Activated B cell treated with CpG ODN at 0.5 μM for 24 hours (primary cell): ENCODE measurements around the gene BHLHE23. TPM values are rescaled to one million over a fixed set of nuclear protein-coding genes. Genes with fewer than 3 reads are reported as not detected.

ENCODE experiments used
- ATAC-seq: fragments of 200-7000 bp; cut with Tn5 transposase; one replicate; pipeline ENCODE4 v1.10.0; 2021; ENCODE audit warnings: low read depth, mild to moderate bottlenecking, moderate library complexity
- CTCF ChIA-PET: fragments of 350-600 bp; sonication (Branson Sonifier 250); formaldehyde crosslinking; loops from one replicate; lab custom pipeline; 2021; ENCODE audit warnings: antibody characterized with exemption; lab: Charles Lee
- POLR2A ChIA-PET: fragments of 350-600 bp; sonication (Branson Sonifier 250); formaldehyde crosslinking; loops from one replicate; lab custom pipeline; 2021; ENCODE audit warnings: antibody characterized with exemption; lab: Charles Lee
- DNase-seq: peaks from one replicate; pipeline ENCODE4 v3.0.0; 2022
- H3K27ac Mint-ChIP-seq: one replicate; pipeline ENCODE4 v1.8.0; 2020; ENCODE audit warnings: mixed read lengths
- H3K27me3 Mint-ChIP-seq: one replicate; pipeline ENCODE4 v1.8.0; 2021; ENCODE audit warnings: mixed read lengths
- H3K36me3 Mint-ChIP-seq: one replicate; pipeline ENCODE4 v1.8.0; 2021; ENCODE audit warnings: low read depth, mixed read lengths
- H3K4me1 Mint-ChIP-seq: one replicate; pipeline ENCODE4 v1.8.0; 2021; ENCODE audit warnings: mixed read lengths
- H3K4me3 Mint-ChIP-seq: one replicate; pipeline ENCODE4 v1.8.0; 2020; ENCODE audit warnings: mild to moderate bottlenecking, mixed read lengths
- H3K9me3 Mint-ChIP-seq: one replicate; pipeline ENCODE4 v1.8.0; 2020; ENCODE audit warnings: mixed read lengths
- CTCF ChIP-seq: fragments of 200-600 bp; IDR thresholded peaks from one replicate; pipeline ENCODE4 v1.8.0; 2022; ENCODE audit warnings: antibody characterized with exemption, mild to moderate bottlenecking
- intact Hi-C: fragments of 100-400 bp; cut with micrococcal nuclease; formaldehyde crosslinking; loops from one replicate; pipeline ENCODE4 v1.15.1; 2024
- total RNA-seq: library from RNA; stranded (reverse); gene quantifications from 2 replicates; pipeline ENCODE4 v1.2.3, GENCODE V29; 2022

The BHLHE23 gene
- total RNA-seq, 1 donor from 2014 or later, result not detected

DNA sequence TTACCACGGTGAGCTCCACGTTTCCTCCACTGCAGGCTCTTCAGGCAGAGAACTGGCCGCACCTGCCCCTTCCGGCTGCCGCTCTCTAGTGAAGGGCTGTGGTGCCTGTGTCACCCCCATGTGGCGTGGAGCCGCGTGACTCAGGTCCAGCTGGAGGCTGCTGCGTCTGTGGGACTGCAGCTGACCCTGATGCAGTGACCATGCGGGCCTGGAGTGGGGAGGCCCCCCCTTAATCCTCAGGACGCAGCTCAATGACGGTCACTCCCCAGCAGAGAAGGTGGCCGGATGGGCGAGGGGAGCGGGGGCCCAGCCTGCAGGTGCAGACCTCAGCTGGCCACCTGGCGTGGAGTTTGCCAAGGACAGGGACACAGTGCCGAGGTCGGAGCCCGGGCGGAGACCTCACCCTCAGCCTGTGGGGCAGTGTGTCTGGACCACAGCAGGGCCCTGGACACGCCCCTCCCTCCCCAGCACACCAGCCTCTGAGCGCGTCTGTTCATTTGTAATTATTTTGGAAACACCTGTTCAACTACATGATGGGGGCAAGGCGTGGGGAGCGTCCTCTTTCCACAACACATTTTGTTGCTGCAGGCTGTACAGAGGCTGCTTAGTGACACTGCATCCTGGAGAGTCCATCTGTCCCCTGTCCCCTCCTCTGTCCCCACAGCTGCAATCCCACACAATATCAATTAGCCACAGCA, 10.7 kb downstream of the BHLHE23 start:
- intact Hi-C loops, result no loop called here
- TF ChIP-seq CTCF, result no peak
- ChIA-PET POLR2A (no interaction called here), CTCF (no interaction called here)
- ATAC-seq, result no peak
- Mint-ChIP-seq H3K4me3 (no peak overlapping the region), H3K27me3 (peaks cover 63% of the 10 kb centered on the region), H3K27ac (no peak overlapping the region), H3K36me3 (no peaks in the 10 kb centered on the region), H3K4me1 (no peaks in the 10 kb centered on the region), H3K9me3 (no peaks in the 10 kb centered on the region)
- no peak for DNase-seq

DNA sequence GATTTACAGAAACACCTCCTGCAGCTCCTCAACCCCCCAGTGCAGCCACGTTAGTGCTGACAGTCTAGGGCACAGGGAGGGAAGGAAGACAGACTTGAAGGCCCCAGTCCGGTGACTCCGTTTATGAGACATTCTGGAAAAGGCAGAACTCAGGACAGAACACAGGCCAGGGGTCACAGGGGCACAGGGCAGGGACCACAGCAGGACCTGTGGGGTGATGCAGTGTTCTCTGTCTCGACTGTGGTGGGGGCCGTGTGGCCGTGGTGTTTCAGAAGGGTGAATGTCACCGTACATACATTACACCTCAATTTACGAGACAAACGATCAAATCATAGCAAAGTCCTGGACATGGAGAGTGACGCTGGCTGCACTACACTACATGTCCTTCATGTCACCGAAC, 11.3 kb downstream of the BHLHE23 start:
- intact Hi-C loops, result no loop called here
- POLR2A ChIA-PET, result no interaction called here
- H3K36me3 Mint-ChIP-seq, result no peaks in the 10 kb centered on the region
- no peaks in the 10 kb centered on the region for H3K9me3 Mint-ChIP-seq
- ATAC-seq, result no peak
- DNase-seq, result no peak
- no peaks in the 10 kb centered on the region for H3K4me1 Mint-ChIP-seq
- no peak for TF ChIP-seq CTCF
- CTCF ChIA-PET, result no interaction called here
- no peak overlapping the region for H3K27ac Mint-ChIP-seq
- H3K4me3 Mint-ChIP-seq, result no peak overlapping the region
- peaks cover 61% of the 10 kb centered on the region for H3K27me3 Mint-ChIP-seq

- Mint-ChIP-seq H3K27ac (no peak overlapping the region), H3K9me3 (no peaks in the 10 kb centered on the region), H3K36me3 (no peaks in the 10 kb centered on the region), H3K4me1 (no peaks in the 10 kb centered on the region), H3K4me3 (no peak overlapping the region), H3K27me3 (peaks cover 55% of the 10 kb centered on the region)
- intact Hi-C loops, result no loop called here
- ChIA-PET CTCF (no interaction called here), POLR2A (no interaction called here)
- ATAC-seq, result no peak
- TF ChIP-seq CTCF, result no peak
- DNase-seq, result no peak
Measured at GRCh38 chr20:62994869-62995281, 11.9 kb downstream of the BHLHE23 start.

- H3K4me1 Mint-ChIP-seq, result peaks cover 6% of the 10 kb centered on the region
- POLR2A ChIA-PET, result no interaction called here
- no peak overlapping the region for H3K4me3 Mint-ChIP-seq
- no peaks in the 10 kb centered on the region for H3K9me3 Mint-ChIP-seq
- no peaks in the 10 kb centered on the region for H3K36me3 Mint-ChIP-seq
- peaks cover 46% of the 10 kb centered on the region for H3K27me3 Mint-ChIP-seq
- no peak for TF ChIP-seq CTCF
- CTCF ChIA-PET, result no interaction called here
- H3K27ac Mint-ChIP-seq, result no peak overlapping the region
- ATAC-seq (no peak), DNase-seq (no peak)
- intact Hi-C loops, result no loop called here
Measured at GRCh38 chr20:62993856-62994494, 12.8 kb downstream of the BHLHE23 start.

DNA sequence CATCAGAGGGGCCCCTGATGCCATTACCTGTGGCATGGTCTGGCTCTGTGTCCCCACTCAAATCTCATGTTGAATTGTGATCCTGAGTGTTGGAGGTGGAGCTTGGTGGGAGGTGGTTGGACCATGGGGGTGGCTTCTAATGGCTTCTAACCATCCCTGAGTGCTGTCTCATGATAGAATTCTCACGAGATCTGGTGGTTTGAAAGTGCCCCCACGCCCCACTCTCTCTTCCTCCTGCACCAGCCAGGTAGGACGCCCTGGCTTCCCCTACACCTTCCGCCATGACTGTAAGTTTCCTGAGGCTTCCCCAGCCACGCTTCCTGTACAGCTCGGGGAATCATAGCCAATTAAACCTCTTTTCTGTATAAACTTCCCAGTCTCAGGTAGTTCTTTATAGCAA, 14.9 kb downstream of the BHLHE23 start:
- intact Hi-C loops, result no loop called here
- ChIA-PET CTCF (no interaction called here), POLR2A (no interaction called here)
- Mint-ChIP-seq H3K36me3 (no peaks in the 10 kb centered on the region), H3K27ac (no peak overlapping the region), H3K9me3 (no peaks in the 10 kb centered on the region), H3K4me1 (peaks cover 8% of the 10 kb centered on the region), H3K4me3 (no peak overlapping the region), H3K27me3 (peaks cover 37% of the 10 kb centered on the region)
- no peak for ATAC-seq
- no peak for DNase-seq
- no peak for TF ChIP-seq CTCF
